SJSA1 (cell line): ENCODE measurements around the gene OCA2. TPM values are rescaled to one million over a fixed set of nuclear protein-coding genes. Genes with fewer than 3 reads are reported as not detected.
"Not testable (repeated sequence)": the region's sequence is repeated elsewhere in the genome, so short reads cannot be mapped to it uniquely, and the experiment has no call there.

Experiments used
- DNase-seq, 2 experiments: peaks; one replicate each; pipeline ENCODE4 v3.0.0-alpha.2; 2015 to 2020; ENCODE audit warnings: low spot score in 2 of 2, low read depth in 1 of 2
- H3K27ac ChIP-seq: fragments of 250-450 bp; sonication (Bioruptor Pico); 2 replicates; pipeline ENCODE4 v1.5.1; 2020; ENCODE audit warnings: mild to moderate bottlenecking, moderate library complexity
- H3K27me3 ChIP-seq: fragments of 250-450 bp; sonication (Bioruptor Pico); replicated peaks from 2 replicates; pipeline ENCODE4 v1.5.1; 2020; ENCODE audit warnings: mild to moderate bottlenecking, moderate library complexity
- H3K36me3 ChIP-seq: fragments of 250-450 bp; sonication (Bioruptor Pico); 2 replicates; pipeline ENCODE4 v1.5.1; 2020; ENCODE audit warnings: mild to moderate bottlenecking
- H3K4me1 ChIP-seq: fragments of 250-450 bp; sonication (Bioruptor Pico); replicated peaks from 2 replicates; pipeline ENCODE4 v1.6.1; 2021; ENCODE audit warnings: mild to moderate bottlenecking
- H3K4me3 ChIP-seq: fragments of 250-450 bp; sonication (Bioruptor Pico); 2 replicates; pipeline ENCODE4 v1.5.1; 2020; ENCODE audit warnings: mild to moderate bottlenecking
- H3K9me3 ChIP-seq: fragments of 250-450 bp; sonication (Bioruptor Pico); replicated peaks from 2 replicates; pipeline ENCODE4 v1.5.1; 2020; ENCODE audit warnings: mild to moderate bottlenecking
- total RNA-seq: library from RNA; depleted of rRNA; stranded (reverse); fragments of >200 nt; shearing (Covaris generic); gene quantifications from 2 replicates; pipeline ENCODE4 v1.2.3, GENCODE V29; 2014

The OCA2 gene
- total RNA-seq, 1 experiment from 2014 or later: 0.11 TPM

DNA sequence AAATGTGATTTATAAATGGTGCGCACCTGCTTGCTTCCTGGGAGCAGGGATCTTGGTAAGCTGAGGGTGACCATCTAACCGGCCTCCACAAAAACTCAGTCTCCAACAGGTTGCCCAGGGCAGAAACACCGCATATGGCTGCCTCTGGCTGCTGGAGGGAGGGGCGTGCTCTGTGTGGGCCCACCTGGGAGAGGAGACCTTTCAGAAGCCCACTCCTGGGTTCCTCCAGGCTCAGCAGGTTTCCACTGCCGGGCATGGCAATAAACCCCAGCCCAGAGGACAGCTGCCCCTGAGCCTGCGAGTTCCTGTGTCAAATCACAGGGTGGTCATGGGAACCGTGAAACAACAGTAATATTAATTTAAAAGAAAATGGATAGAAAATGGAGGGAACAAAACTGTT, 85.6 kb downstream of the OCA2 start:
- DNase-seq: no peak
- Histone ChIP-seq H3K27ac (no peak overlapping the region), H3K4me3 (no peak overlapping the region), H3K9me3 (no peaks in the 10 kb centered on the region), H3K4me1 (no peaks in the 10 kb centered on the region), H3K27me3 (no peaks in the 10 kb centered on the region), H3K36me3 (no peaks in the 10 kb centered on the region)

DNA sequence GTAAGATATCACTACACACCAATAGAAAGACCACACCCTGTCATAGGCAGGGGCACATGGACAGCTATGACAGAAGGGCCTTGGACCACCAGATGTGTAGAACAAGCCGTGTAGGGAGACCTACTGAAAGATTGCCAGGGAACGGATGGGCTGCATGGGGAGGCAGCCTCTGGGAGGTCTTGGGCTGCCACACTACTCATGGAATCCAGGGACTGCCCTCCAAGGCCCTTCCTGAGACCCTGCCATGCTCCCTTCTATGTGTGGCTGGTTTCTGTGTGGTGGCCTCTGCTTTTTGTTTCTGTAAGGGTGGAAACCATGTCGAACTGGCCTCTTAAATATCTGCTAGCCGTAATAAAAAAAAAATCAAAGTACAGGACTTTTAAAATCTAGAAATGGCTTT, 86.9 kb downstream of the OCA2 start:
- Histone ChIP-seq H3K4me1 (no peaks in the 10 kb centered on the region), H3K27me3 (no peaks in the 10 kb centered on the region)

DNA sequence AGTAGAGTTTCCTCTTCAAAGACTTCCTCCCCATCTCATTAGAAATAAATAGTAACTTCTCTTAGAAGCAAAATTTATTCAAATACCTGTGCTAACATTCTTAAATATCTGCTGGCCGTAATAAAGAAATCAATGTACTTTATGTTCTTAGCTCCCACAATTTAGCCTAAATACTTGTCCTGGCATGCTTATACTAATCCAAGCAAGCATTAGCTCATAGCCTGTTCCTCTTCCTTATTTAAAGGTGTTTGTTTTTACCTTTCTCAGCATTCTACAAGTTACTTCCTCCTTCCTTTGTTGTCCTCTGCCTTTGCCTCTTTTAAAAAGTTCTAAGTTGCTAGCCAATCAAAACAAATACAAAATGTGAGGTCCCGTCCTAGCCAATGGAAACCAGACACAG, 90.9 kb downstream of the OCA2 start:
- H3K9me3 ChIP-seq, H3K4me1 ChIP-seq, H3K27me3 ChIP-seq, H3K4me3 ChIP-seq, H3K36me3 ChIP-seq, DNase-seq, H3K27ac ChIP-seq: not testable (repeated sequence)

More for the DNA sequence above, 86.9 kb downstream of the OCA2 start:
- Histone ChIP-seq H3K4me3 (no peak overlapping the region), H3K9me3 (no peaks in the 10 kb centered on the region), H3K36me3 (no peaks in the 10 kb centered on the region), H3K27ac (no peak overlapping the region)
- DNase-seq: no peak

- Histone ChIP-seq H3K9me3 (no peaks in the 10 kb centered on the region), H3K27ac (no peak overlapping the region), H3K4me3 (no peak overlapping the region), H3K27me3 (no peaks in the 10 kb centered on the region), H3K36me3 (no peaks in the 10 kb centered on the region), H3K4me1 (no peaks in the 10 kb centered on the region)
- no peak for DNase-seq
Observed at GRCh38 chr15:28006116-28006905, 92.8 kb downstream of the OCA2 start.

DNA sequence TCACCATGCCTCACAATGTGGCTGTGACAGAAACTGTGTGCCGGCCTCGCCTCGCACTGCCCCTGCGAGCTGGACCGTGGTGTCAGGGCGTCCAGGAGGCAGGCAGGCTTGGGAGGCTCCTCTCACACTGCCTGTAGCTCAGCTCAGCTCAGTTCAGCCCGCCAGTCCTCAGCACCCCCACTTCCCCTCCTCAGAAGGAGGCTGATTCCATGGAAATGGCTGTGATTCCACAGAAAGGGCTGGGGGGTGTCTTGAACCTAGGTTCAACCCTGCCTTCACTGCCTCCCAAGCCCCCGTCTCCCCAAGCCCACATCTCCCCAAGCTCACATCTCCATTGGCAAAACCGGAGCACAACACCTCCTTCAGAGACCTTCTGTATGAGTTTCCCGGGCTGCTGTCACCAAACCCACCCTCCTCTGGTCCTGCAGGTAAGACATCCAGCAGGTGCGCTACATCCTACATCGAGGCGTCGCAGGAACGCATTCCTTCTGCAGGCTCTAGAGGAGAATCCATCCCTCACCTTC, 94.0 kb downstream of the OCA2 start:
- Histone ChIP-seq H3K9me3 (no peaks in the 10 kb centered on the region), H3K36me3 (no peaks in the 10 kb centered on the region), H3K4me1 (no peaks in the 10 kb centered on the region), H3K27me3 (no peaks in the 10 kb centered on the region), H3K4me3 (no peak overlapping the region), H3K27ac (no peak overlapping the region)
- no peak for DNase-seq

- Histone ChIP-seq H3K27me3 (no peaks in the 10 kb centered on the region), H3K27ac (no peak overlapping the region), H3K4me3 (no peak overlapping the region), H3K4me1 (no peaks in the 10 kb centered on the region), H3K36me3 (no peaks in the 10 kb centered on the region), H3K9me3 (no peaks in the 10 kb centered on the region)
- no peak for DNase-seq
Observed at GRCh38 chr15:28004143-28005003, 94.7 kb downstream of the OCA2 start.

GRCh38 chr15:28003302-28004037, 95.6 kb downstream of the OCA2 start:
- Histone ChIP-seq H3K27me3 (no peaks in the 10 kb centered on the region), H3K4me3 (no peak overlapping the region), H3K27ac (no peak overlapping the region), H3K4me1 (no peaks in the 10 kb centered on the region), H3K36me3 (no peaks in the 10 kb centered on the region), H3K9me3 (no peaks in the 10 kb centered on the region)
- no peak for DNase-seq

DNA sequence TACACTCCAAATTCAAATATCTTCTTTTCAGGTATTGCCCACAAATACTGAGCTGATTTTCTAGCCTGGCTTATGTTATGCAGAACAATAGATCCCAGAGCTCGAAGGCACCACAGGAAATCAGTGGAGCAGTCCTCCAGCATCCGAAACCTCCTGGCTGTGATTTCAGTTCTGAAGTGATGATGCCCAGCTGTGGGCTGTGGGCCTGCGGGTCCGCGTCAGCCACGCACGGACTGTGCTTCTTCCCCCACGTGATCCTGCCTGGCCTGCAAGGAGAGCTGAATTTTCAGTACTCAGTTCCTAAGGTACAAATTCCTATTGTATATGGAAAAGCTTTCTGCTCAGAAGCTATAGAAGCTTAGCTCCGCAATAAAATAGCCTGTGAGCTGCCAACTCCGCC, 96.2 kb downstream of the OCA2 start:
- no peaks in the 10 kb centered on the region for H3K36me3 ChIP-seq
- no peaks in the 10 kb centered on the region for H3K4me1 ChIP-seq
- no peaks in the 10 kb centered on the region for H3K9me3 ChIP-seq
- no peak overlapping the region for H3K4me3 ChIP-seq
- no peak for DNase-seq
- no peaks in the 10 kb centered on the region for H3K27me3 ChIP-seq
- H3K27ac ChIP-seq: no peak overlapping the region

DNA sequence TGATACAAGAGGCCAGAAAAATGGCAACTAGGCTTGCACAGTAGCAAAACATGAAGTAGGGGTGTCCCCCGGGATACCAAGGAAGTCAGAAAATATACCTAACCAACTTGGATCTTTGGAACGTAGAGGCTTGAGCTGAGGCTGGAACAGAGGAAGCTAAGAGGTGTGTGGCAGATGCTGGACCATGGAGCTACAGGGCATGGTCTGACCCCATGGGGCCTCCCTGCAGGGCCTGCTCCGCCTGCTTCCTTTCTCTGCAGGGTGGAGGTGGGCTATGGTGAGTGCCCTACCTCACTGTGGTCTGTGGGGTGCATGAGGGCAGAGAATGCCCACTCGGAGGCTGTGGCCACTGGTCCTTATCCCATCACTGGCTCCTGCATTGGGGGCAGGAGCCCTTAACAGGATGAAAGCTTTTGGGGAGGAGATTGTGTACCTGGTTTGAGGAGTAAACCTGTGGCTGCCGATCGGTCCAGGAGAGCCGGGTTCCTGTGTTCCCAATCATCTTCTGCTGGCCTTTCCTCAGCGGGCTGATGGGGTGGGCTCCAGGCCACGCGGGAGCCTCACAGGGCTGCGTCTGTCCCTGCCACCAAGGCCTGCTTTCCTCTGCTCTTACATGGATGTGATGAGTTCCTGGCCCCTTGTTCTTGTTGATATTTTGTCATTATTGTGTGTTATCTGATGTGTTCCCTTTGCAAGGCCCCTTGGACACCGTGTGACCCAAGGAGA, 96.8 kb downstream of the OCA2 start:
- no peak overlapping the region for H3K27ac ChIP-seq
- no peaks in the 10 kb centered on the region for H3K27me3 ChIP-seq
- H3K9me3 ChIP-seq: no peaks in the 10 kb centered on the region
- DNase-seq: no peak
- no peaks in the 10 kb centered on the region for H3K36me3 ChIP-seq
- H3K4me1 ChIP-seq: no peaks in the 10 kb centered on the region
- no peak overlapping the region for H3K4me3 ChIP-seq

GRCh38 chr15:28001641-28002040, 97.5 kb downstream of the OCA2 start:
- no peaks in the 10 kb centered on the region for H3K27me3 ChIP-seq
- no peak overlapping the region for H3K27ac ChIP-seq
- H3K4me3 ChIP-seq: no peak overlapping the region
- H3K9me3 ChIP-seq: no peaks in the 10 kb centered on the region
- H3K36me3 ChIP-seq: no peaks in the 10 kb centered on the region
- DNase-seq: no peak
- no peaks in the 10 kb centered on the region for H3K4me1 ChIP-seq

GRCh38 chr15:27993996-27994780, 104.9 kb downstream of the OCA2 start:
- Histone ChIP-seq H3K27ac (no peak overlapping the region), H3K36me3 (no peaks in the 10 kb centered on the region), H3K27me3 (no peaks in the 10 kb centered on the region), H3K9me3 (no peaks in the 10 kb centered on the region), H3K4me1 (no peaks in the 10 kb centered on the region), H3K4me3 (no peak overlapping the region)
- no peak for DNase-seq

GRCh38 chr15:27993544-27993943, 105.6 kb downstream of the OCA2 start:
- DNase-seq: no peak
- Histone ChIP-seq H3K36me3 (no peaks in the 10 kb centered on the region), H3K9me3 (no peaks in the 10 kb centered on the region), H3K4me1 (no peaks in the 10 kb centered on the region), H3K4me3 (no peak overlapping the region), H3K27ac (no peak overlapping the region), H3K27me3 (no peaks in the 10 kb centered on the region)
